CD14-positive monocyte (primary cell): Measurements from ENCODE around the gene CMTM3. TPM values are rescaled to one million over a fixed set of nuclear protein-coding genes. Genes with fewer than 3 reads are reported as not detected.
A peak's percentile ranks its signal among the peaks of the same experiment; 100 is the strongest.

ENCODE experiments used
- DNase-seq, 3 donors: peaks; one replicate each; pipeline ENCODE4 v3.0.0-alpha.2; 2011 to 2022
- H2AFZ ChIP-seq: 2 replicates; pipeline ENCODE4 v1.6.0; 2012; ENCODE audit warnings: mild to moderate bottlenecking, low read depth, low read length, inconsistent platforms; ENCODE audit not compliant: insufficient read depth, poor library complexity, severe bottlenecking
- H3K27ac ChIP-seq, 2 donors: 1 replicate in 1 of 2; 2 replicates in 1 of 2; pipeline ENCODE4 v1.5.1; 2012 to 2013; ENCODE audit warnings: low read length in 2 of 2, control low read depth in 1 of 2, inconsistent platforms in 1 of 2, low read depth in 1 of 2, mild to moderate bottlenecking in 1 of 2
- H3K27me3 ChIP-seq, 2 donors: one replicate each; pipeline versions ENCODE4 v1.6.0 to v1.6.1; 2011 to 2013; ENCODE audit warnings: low read length in 2 of 2; ENCODE audit not compliant: control insufficient read depth in 2 of 2, insufficient read depth in 2 of 2
- H3K36me3 ChIP-seq, 2 donors: replicated peaks in 1 of 2; 1 replicate in 1 of 2; 2 replicates in 1 of 2; pipeline versions ENCODE4 v1.5.1 to v1.6.1; 2012 to 2013; ENCODE audit warnings: low read length in 2 of 2, control low read depth in 1 of 2, inconsistent platforms in 1 of 2, mild to moderate bottlenecking in 1 of 2; ENCODE audit not compliant: insufficient read depth in 2 of 2, control insufficient read depth in 1 of 2
- H3K4me1 ChIP-seq, 2 donors: 1 replicate in 1 of 2; 2 replicates in 1 of 2; pipeline versions ENCODE4 v1.5.1 to v1.6.1; 2012 to 2013; ENCODE audit warnings: low read length in 2 of 2, control low read depth in 1 of 2, inconsistent platforms in 1 of 2, mild to moderate bottlenecking in 1 of 2, moderate library complexity in 1 of 2; ENCODE audit not compliant: insufficient read depth in 2 of 2, control insufficient read depth in 1 of 2
- H3K4me2 ChIP-seq: replicated peaks from 2 replicates; pipeline ENCODE3; 2012; ENCODE audit warnings: low read length, moderate library complexity, mild to moderate bottlenecking; ENCODE audit not compliant: poor library complexity, severe bottlenecking; ENCODE audit errors: extremely low read depth
- H3K4me3 ChIP-seq, 3 experiments: fragments of 200-600 bp in 1 of 3; sonication (generic) in 1 of 3; replicated peaks in 1 of 3; 1 replicate in 2 of 3; 2 replicates in 1 of 3; pipeline ENCODE4 v1.5.1; 2011 to 2013; ENCODE audit warnings: low read length in 3 of 3, mild to moderate bottlenecking in 3 of 3, control low read depth in 2 of 3, low read depth in 2 of 3, inconsistent platforms in 1 of 3, moderate library complexity in 1 of 3
- H3K79me2 ChIP-seq: 2 replicates; pipeline ENCODE4 v1.6.0; 2012; ENCODE audit warnings: mild to moderate bottlenecking, control low read depth, inconsistent platforms, low read length, moderate library complexity; ENCODE audit not compliant: insufficient read depth
- H3K9ac ChIP-seq: 2 replicates; pipeline ENCODE4 v1.6.0; 2017; ENCODE audit warnings: low read length, mild to moderate bottlenecking; ENCODE audit not compliant: insufficient read depth, poor library complexity, severe bottlenecking
- H3K9me3 ChIP-seq, 2 donors: replicated peaks in 1 of 2; 1 replicate in 1 of 2; 2 replicates in 1 of 2; pipeline versions ENCODE4 v1.5.1 to v1.6.1; 2012 to 2013; ENCODE audit warnings: low read length in 2 of 2, control low read depth in 1 of 2; ENCODE audit not compliant: control insufficient read depth in 1 of 2, insufficient read depth in 1 of 2
- H4K20me1 ChIP-seq: 2 replicates; pipeline ENCODE4 v1.6.0; 2012; ENCODE audit warnings: mild to moderate bottlenecking, low read length, control low read depth, moderate library complexity; ENCODE audit not compliant: insufficient read depth
- H3K27ac Mint-ChIP-seq, 7 donors: one replicate each; pipeline ENCODE4 v1.8.0; 2020; ENCODE audit warnings: mild to moderate bottlenecking in 7 of 7, mixed read lengths in 7 of 7, moderate library complexity in 6 of 7, inconsistent platforms in 2 of 7
- H3K27me3 Mint-ChIP-seq, 3 donors: one replicate each; pipeline ENCODE4 v1.8.0; 2021 to 2022; ENCODE audit warnings: low read depth in 3 of 3, mild to moderate bottlenecking in 3 of 3, mixed read lengths in 3 of 3, moderate library complexity in 3 of 3, inconsistent platforms in 1 of 3
- H3K36me3 Mint-ChIP-seq, 2 donors: one replicate each; pipeline ENCODE4 v1.8.0; 2020; ENCODE audit warnings: mixed read lengths in 2 of 2, inconsistent platforms in 1 of 2, mild to moderate bottlenecking in 1 of 2
- H3K4me1 Mint-ChIP-seq: one replicate; pipeline ENCODE4 v1.8.0; 2020; ENCODE audit warnings: mild to moderate bottlenecking, mixed read lengths
- H3K4me3 Mint-ChIP-seq, 2 donors: one replicate each; pipeline ENCODE4 v1.8.0; 2020; ENCODE audit warnings: mild to moderate bottlenecking in 2 of 2, mixed read lengths in 2 of 2, moderate library complexity in 1 of 2
- H3K9me3 Mint-ChIP-seq, 7 donors: one replicate each; pipeline ENCODE4 v1.8.0; 2020 to 2022; ENCODE audit warnings: mixed read lengths in 7 of 7, mild to moderate bottlenecking in 6 of 7, moderate library complexity in 6 of 7, inconsistent platforms in 2 of 7
- WGBS: methylation state at CpG from one replicate; pipeline ENCODE4 v1.1.5; 2013; ENCODE audit warnings: missing lambda C conversion rate; ENCODE audit not compliant: insufficient coverage; 5-methylcytosine and 5-hydroxymethylcytosine counted together
- intact Hi-C, 2 donors: fragments of 100-400 bp; cut with micrococcal nuclease; formaldehyde crosslinking; loops; one replicate each; pipeline versions ENCODE4 v1.15.0 to v1.15.1; 2023
- polyA plus RNA-seq, 3 donors: library from polyadenylated mRNA; depleted of rRNA in 1 of 3; unstranded in 2 of 3; stranded (reverse) in 1 of 3; fragments of 300-500 nt in 2 of 3; fragments of >200 nt in 1 of 3; fragmentation: Illumina TruSeq in 2 of 3; gene quantifications; 1 replicate in 2 of 3; 2 replicates in 1 of 3; pipeline ENCODE4 v1.2.3, GENCODE V29; 2012 to 2021
- TF ChIP-seq, protein P1 (sequence below): fragments of 200-600 bp; IDR thresholded peaks from one replicate; pipeline ENCODE4 v1.8.0; 2022; ENCODE audit warnings: antibody characterized with exemption, mild to moderate bottlenecking

CMTM3 gene
- polyA plus RNA-seq, 3 donors: 125 to 131 (median 126) TPM

DNA sequence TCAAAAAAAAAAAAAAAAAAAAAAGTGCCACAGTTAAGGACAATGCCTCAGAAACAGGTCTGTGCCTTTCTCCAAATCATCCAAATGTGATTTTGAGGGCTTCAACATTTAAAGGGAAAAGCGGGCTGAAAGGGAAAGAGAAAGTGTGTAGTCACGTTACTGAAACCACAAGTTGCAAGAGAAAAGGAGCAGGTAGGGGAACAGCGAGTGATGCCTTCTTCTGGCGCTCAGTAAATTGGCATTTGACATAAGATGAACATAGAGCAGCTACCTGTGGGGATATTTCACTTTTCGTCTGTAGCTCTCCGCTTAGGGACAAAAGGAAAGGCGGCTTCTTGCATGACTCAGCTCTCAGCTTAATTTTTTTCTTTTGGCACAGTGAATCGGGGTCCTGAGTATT is 14.2 kb upstream of the CMTM3 start:
- peaks cover 65 to 72% of the 10 kb centered on the region in 2 donors for H3K4me1 ChIP-seq
- intact Hi-C loops: no loop called here

GRCh38 chr16:66591018-66591417 is 13.5 kb upstream of the CMTM3 start:
- WGBS: 100% methylated on average over 1 of the region's 4 CpGs
- peaks cover 61% of the 10 kb centered on the region for H3K4me1 Mint-ChIP-seq
- H3K27ac Mint-ChIP-seq: no peak overlapping the region
- Histone ChIP-seq H3K4me1 (peaks cover 58 to 66% of the 10 kb centered on the region in 2 donors), H2AFZ (no peak overlapping the region), H4K20me1 (no peaks in the 10 kb centered on the region), H3K79me2 (no peaks in the 10 kb centered on the region), H3K4me2 (no peak overlapping the region), H3K4me3 (no peak overlapping the region), H3K27ac (no peak overlapping the region), H3K9ac (no peak overlapping the region), H3K27me3 (no peaks in the 10 kb centered on the region), H3K36me3 (no peaks in the 10 kb centered on the region), H3K9me3 (no peaks in the 10 kb centered on the region)
- peaks cover 2 to 5% of the 10 kb centered on the region in 2 donors for H3K36me3 Mint-ChIP-seq
- peaks cover 0 to 6% (median 2%) of the 10 kb centered on the region in 7 donors for H3K9me3 Mint-ChIP-seq
- peaks cover 0 to 6% (median 3%) of the 10 kb centered on the region in 3 donors for H3K27me3 Mint-ChIP-seq
- TF ChIP-seq, protein P1, sequence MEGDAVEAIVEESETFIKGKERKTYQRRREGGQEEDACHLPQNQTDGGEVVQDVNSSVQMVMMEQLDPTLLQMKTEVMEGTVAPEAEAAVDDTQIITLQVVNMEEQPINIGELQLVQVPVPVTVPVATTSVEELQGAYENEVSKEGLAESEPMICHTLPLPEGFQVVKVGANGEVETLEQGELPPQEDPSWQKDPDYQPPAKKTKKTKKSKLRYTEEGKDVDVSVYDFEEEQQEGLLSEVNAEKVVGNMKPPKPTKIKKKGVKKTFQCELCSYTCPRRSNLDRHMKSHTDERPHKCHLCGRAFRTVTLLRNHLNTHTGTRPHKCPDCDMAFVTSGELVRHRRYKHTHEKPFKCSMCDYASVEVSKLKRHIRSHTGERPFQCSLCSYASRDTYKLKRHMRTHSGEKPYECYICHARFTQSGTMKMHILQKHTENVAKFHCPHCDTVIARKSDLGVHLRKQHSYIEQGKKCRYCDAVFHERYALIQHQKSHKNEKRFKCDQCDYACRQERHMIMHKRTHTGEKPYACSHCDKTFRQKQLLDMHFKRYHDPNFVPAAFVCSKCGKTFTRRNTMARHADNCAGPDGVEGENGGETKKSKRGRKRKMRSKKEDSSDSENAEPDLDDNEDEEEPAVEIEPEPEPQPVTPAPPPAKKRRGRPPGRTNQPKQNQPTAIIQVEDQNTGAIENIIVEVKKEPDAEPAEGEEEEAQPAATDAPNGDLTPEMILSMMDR: no peak
- intact Hi-C loops: no loop called here
- DNase-seq: no peak
- no peak overlapping the region for H3K4me3 Mint-ChIP-seq

More for the DNA sequence above, 14.2 kb upstream of the CMTM3 start:
- Mint-ChIP-seq H3K9me3 (peaks cover 0 to 6% (median 2%) of the 10 kb centered on the region in 7 donors), H3K36me3 (peaks cover 2 to 5% of the 10 kb centered on the region in 2 donors), H3K4me3 (peak overlapping the region; percentile 66 to 86), H3K27ac (peak overlapping the region; percentile 25 to 78 (median 41)), H3K27me3 (peaks cover 0 to 6% (median 3%) of the 10 kb centered on the region in 3 donors), H3K4me1 (peaks cover 68% of the 10 kb centered on the region)
- DNase-seq: peak in 2 of 3 donors; percentile 48 to 55
- Histone ChIP-seq H3K27me3 (no peaks in the 10 kb centered on the region), H3K36me3 (no peaks in the 10 kb centered on the region), H4K20me1 (no peaks in the 10 kb centered on the region), H3K9ac (no peak overlapping the region), H2AFZ (no peak overlapping the region), H3K4me3 (peak overlapping the region in 2 of 3 experiments; percentile 29 to 68), H3K4me2 (peak overlapping the region; percentile 71), H3K79me2 (no peaks in the 10 kb centered on the region), H3K9me3 (no peaks in the 10 kb centered on the region), H3K27ac (peak overlapping the region in 1 of 2 donors; percentile 9)
- WGBS: 0% methylated on average over 3 of the region's 8 CpGs
- TF ChIP-seq, protein P1: no peak
